PC-3 (cell line): ENCODE results near the gene FBXO38.

Experiments
- EZH2phosphoT487 ChIP-seq: fragments of 300-600 bp; sonication (generic); IDR thresholded peaks from 2 replicates; pipeline ENCODE4 v1.6.1; 2018; ENCODE audit warnings: mild to moderate bottlenecking, antibody characterized with exemption, low read length, borderline replicate concordance
- TF ChIP-seq, protein P1 (sequence below): fragments of 300-600 bp; sonication (generic); conservative IDR thresholded peaks from 2 replicates; pipeline ENCODE4 v1.5.1; 2017; ENCODE audit warnings: antibody characterized with exemption, low read depth, mild to moderate bottlenecking, low read length

DNA sequence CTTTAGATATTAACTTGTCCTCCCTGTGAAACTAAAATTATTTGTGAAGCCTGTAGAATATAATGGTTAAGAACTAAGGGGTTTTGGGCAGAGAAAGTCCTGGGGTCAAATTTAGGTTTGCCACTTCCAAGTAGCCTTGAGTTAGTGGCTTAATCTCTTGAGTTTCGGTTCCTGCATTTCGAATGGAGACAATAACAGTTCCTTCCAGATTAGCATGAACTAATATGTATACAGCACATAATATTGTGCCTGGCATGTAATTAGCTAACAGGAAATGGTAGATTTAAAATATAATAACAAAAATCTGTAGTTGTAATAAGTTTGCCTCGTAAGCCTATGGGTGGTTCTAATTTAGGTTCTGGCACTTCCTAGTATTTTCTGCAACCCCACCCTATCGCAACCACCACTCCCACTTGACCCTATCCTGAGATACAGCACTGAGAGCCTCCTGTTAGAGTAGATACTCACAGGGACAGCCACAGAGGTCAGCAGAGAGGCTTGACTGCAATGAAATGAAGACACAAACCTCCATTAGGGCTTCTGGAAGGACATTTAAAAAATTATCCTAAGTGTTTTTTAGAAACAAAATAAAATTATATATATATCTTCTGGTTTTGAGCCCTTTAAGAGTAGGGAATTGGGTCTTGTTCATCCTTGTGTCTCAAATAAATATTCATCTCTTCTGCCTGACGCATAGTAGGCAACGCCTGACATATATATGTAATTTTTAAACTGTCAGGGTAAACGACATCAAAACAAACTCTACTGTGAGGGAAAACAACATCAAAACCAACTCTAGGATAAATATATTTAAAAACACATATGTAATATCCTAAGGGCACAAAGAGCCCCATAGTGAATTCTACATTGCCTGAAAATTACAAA, 39.9 kb upstream of the FBXO38 start:
- TF ChIP-seq, protein P1, sequence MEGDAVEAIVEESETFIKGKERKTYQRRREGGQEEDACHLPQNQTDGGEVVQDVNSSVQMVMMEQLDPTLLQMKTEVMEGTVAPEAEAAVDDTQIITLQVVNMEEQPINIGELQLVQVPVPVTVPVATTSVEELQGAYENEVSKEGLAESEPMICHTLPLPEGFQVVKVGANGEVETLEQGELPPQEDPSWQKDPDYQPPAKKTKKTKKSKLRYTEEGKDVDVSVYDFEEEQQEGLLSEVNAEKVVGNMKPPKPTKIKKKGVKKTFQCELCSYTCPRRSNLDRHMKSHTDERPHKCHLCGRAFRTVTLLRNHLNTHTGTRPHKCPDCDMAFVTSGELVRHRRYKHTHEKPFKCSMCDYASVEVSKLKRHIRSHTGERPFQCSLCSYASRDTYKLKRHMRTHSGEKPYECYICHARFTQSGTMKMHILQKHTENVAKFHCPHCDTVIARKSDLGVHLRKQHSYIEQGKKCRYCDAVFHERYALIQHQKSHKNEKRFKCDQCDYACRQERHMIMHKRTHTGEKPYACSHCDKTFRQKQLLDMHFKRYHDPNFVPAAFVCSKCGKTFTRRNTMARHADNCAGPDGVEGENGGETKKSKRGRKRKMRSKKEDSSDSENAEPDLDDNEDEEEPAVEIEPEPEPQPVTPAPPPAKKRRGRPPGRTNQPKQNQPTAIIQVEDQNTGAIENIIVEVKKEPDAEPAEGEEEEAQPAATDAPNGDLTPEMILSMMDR: no peak
- TF ChIP-seq EZH2phosphoT487: no peak
